ENCODE results near the gene PODN. TPM values are rescaled to one million over a fixed set of nuclear protein-coding genes. Genes with fewer than 3 reads are reported as not detected.

Gene PODN
- 24.4 and 61.0 TPM in 2 replicates for total RNA-seq

DNA sequence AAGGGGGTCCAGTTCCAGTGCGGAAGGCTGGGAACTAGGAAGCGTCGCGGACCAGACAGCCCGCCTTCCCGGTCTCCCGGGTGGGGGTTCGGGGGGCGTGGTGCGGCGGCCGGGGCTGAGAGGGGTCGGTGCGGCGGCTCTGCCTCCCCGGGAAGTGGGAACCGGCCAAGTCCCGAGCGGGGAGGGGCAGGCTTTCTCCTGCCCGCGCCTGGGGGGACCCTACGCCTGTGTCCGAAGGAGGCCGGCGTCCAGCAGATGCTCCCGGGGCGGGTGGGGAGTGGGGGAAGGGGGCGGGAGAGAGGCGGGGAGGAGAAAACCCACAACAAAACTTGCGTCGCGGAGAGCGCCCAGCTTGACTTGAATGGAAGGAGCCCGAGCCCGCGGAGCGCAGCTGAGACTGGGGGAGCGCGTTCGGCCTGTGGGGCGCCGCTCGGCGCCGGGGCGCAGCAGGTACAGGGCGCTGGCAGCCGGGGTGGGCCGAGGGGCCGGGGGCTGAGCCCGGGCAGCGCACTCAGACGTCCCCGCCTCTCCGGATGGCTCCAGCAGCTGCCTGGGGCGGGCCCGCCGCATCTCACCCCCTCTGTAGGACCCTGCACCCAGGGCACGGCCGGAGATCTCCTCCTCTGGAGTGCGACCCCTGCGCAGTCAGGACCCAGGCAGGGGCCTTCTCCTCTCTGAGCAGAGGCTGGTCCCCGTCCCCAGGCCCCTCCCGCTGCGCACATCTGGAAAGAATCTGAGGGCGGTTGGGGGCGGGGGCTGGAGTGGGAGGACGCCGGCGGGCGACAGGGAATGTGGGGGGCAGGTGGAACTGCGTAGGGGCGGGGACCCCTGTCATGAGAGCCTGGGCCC is at the start of gene PODN:
Gene PODN (plus strand): TSS at position 355 of the 849 bp plus-strand sequence. CDS start 7,643 bp downstream, outside the sequence.

Small RNA genes within 50 kb of the gene (small RNA-seq; reads per million reads assigned to genes)
- not detected for gene HIGD1AP11

Other genes with a start within 250 kb of the PODN start
- 0.13 and 0.22 TPM in 2 replicates for gene ZYG11A, start 219.5 kb upstream of the PODN start, total RNA-seq
- gene ECHDC2, start 140.5 kb upstream of the PODN start, total RNA-seq = 39.0 and 46.1 TPM in 2 replicates
- 255 and 297 TPM in 2 replicates for gene SCP2, start 134.9 kb upstream of the PODN start, total RNA-seq
- gene SLC1A7, start 80.4 kb downstream of the PODN start, total RNA-seq = under 0.01 and 0.11 TPM in 2 replicates
- gene CPT2, start 134.6 kb downstream of the PODN start, total RNA-seq = 22.4 and 24.2 TPM in 2 replicates
- 55.3 and 69.9 TPM in 2 replicates for gene CZIB, start 158.4 kb downstream of the PODN start, total RNA-seq
- 27.2 and 27.4 TPM in 2 replicates for gene MAGOH, start 176.3 kb downstream of the PODN start, total RNA-seq